GM13977 (cell line): ENCODE results near the gene POLD4.

Experiments used
- DNase-seq: peaks from one replicate; pipeline ENCODE4 v3.0.0; 2012; ENCODE audit warnings: low spot score
- in situ Hi-C: fragments of 300-500 bp; cut with MboI; formaldehyde crosslinking; loops from one replicate; pipeline ENCODE4 v1.12.0; 2022; ENCODE audit warnings: low sequenced_read_pairs, low pct_unique_long_range_greater_than_20kb, mixed read lengths, inconsistent platforms; ENCODE audit not compliant: unreplicated experiment
- TF ChIP-seq, protein P1 (sequence below): IDR thresholded peaks from 2 replicates; pipeline ENCODE4 v1.5.1; 2012; ENCODE audit warnings: mild to moderate bottlenecking, control low read depth; ENCODE audit not compliant: insufficient read depth; ENCODE audit errors: extremely low read depth, missing control alignments

Gene POLD4

GRCh38 chr11:67379061-67380058 is 26.0 kb upstream of the POLD4 start:
- in situ Hi-C loops: loop anchor here (10.0 kb wide), 1 partner anchor 45 kb away; no protein-coding TSS in a partner anchor
- TF ChIP-seq, protein P1, sequence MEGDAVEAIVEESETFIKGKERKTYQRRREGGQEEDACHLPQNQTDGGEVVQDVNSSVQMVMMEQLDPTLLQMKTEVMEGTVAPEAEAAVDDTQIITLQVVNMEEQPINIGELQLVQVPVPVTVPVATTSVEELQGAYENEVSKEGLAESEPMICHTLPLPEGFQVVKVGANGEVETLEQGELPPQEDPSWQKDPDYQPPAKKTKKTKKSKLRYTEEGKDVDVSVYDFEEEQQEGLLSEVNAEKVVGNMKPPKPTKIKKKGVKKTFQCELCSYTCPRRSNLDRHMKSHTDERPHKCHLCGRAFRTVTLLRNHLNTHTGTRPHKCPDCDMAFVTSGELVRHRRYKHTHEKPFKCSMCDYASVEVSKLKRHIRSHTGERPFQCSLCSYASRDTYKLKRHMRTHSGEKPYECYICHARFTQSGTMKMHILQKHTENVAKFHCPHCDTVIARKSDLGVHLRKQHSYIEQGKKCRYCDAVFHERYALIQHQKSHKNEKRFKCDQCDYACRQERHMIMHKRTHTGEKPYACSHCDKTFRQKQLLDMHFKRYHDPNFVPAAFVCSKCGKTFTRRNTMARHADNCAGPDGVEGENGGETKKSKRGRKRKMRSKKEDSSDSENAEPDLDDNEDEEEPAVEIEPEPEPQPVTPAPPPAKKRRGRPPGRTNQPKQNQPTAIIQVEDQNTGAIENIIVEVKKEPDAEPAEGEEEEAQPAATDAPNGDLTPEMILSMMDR: no peak
- no peak for DNase-seq

- TF ChIP-seq, protein P1: no peak
- in situ Hi-C loops: no loop called here
- DNase-seq: no peak
Observed at GRCh38 chr11:67378544-67378943, 25.2 kb upstream of the POLD4 start.

GRCh38 chr11:67376873-67377808 is 23.8 kb upstream of the POLD4 start:
- TF ChIP-seq, protein P1: no peak
- DNase-seq: no peak
- in situ Hi-C loops: no loop called here

- in situ Hi-C loops: no loop called here
- no peak for DNase-seq
- TF ChIP-seq, protein P1: no peak
Observed at GRCh38 chr11:67376063-67376820, 22.9 kb upstream of the POLD4 start.

DNA sequence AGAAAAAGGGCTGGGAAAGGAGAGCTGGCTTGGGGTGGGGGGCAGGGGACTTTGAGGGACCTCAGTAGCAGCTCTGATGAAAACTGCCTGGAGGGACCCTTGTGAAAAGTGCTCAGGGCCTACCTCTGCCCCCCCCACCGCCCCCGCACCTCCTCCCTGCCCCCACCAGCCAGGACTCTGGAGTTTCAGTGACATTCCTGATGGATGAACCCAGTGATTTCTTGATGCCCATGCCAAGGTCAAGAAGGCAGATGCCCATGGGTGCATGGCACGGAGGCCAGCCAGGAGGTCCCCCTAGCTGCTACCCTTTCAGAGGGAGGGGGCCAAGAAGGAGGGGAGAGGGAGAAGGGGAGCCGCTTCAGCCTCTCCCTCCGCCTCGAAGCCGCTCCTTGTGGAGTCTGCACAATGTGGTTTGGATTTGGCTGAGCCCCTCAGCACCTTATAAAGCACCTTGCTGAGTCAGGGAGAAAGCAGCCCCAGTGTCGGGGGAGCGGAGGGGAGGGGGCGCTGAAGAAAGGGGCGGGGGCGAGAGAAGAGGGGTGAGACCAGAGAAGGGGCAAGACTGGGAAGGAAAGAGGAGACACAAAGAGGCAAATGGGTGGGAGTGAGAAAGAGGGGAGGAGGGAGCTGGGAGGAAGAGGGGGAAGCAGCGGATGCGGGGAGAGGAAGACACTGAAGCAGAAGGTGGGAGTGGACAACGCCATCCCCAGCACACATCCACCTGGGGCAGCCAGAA is 22.1 kb upstream of the POLD4 start:
- in situ Hi-C loops: no loop called here
- DNase-seq: no peak
- TF ChIP-seq, protein P1: no peak
